ENCODE measurements around the gene UBA1.

UBA1 gene

GRCh38 chrX:47158131-47158530, 35.5 kb upstream of the UBA1 start:
- peaks cover 7% of the 10 kb centered on the region for H3K36me3 ChIP-seq (ENCODE audit: insufficient read depth, low read length)

GRCh38 chrX:47158781-47159180, 34.8 kb upstream of the UBA1 start:
- no peak overlapping the region for H3K9ac ChIP-seq (ENCODE audit: low read length)
- no peaks in the 10 kb centered on the region for H3K4me1 ChIP-seq (ENCODE audit: insufficient read depth, low read length)
- H3K4me3 ChIP-seq (ENCODE audit: low read depth in 1 of 2, low read length in 2 of 2) = no peak overlapping the region
- H3K27me3 ChIP-seq (ENCODE audit: control insufficient read depth in 1 of 2, insufficient read depth in 2 of 2, low read length in 2 of 2) = no peaks in the 10 kb centered on the region
- H3K36me3 ChIP-seq (ENCODE audit: insufficient read depth, low read length) = peaks cover 7% of the 10 kb centered on the region
- no peak overlapping the region for H3K27ac ChIP-seq (ENCODE audit: low read depth, low read length)
- H3K9me3 ChIP-seq (ENCODE audit: low read length) = no peaks in the 10 kb centered on the region

More at GRCh38 chrX:47158131-47158530, 35.5 kb upstream of the UBA1 start:
- H3K4me1 ChIP-seq (ENCODE audit: insufficient read depth, low read length) = no peaks in the 10 kb centered on the region
- no peak overlapping the region for H3K4me3 ChIP-seq (ENCODE audit: low read depth in 1 of 2, low read length in 2 of 2)
- no peak overlapping the region for H3K9ac ChIP-seq (ENCODE audit: low read length)
- no peak overlapping the region for H3K27ac ChIP-seq (ENCODE audit: low read depth, low read length)
- H3K9me3 ChIP-seq (ENCODE audit: low read length) = no peaks in the 10 kb centered on the region
- H3K27me3 ChIP-seq (ENCODE audit: control insufficient read depth in 1 of 2, insufficient read depth in 2 of 2, low read length in 2 of 2) = no peaks in the 10 kb centered on the region

GRCh38 chrX:47160781-47161180, 32.8 kb upstream of the UBA1 start:
- Histone ChIP-seq H3K9ac (ENCODE audit: low read length) (no peak overlapping the region), H3K4me1 (ENCODE audit: insufficient read depth, low read length) (no peaks in the 10 kb centered on the region)

GRCh38 chrX:47162927-47163583, 30.6 kb upstream of the UBA1 start:
- H3K9me3 ChIP-seq (ENCODE audit: low read length) = no peaks in the 10 kb centered on the region
- no peak overlapping the region for H3K4me3 ChIP-seq (ENCODE audit: low read depth in 1 of 2, low read length in 2 of 2)
- no peaks in the 10 kb centered on the region for H3K27me3 ChIP-seq (ENCODE audit: control insufficient read depth in 1 of 2, insufficient read depth in 2 of 2, low read length in 2 of 2)
- no peaks in the 10 kb centered on the region for H3K36me3 ChIP-seq (ENCODE audit: insufficient read depth, low read length)
- no peak overlapping the region for H3K27ac ChIP-seq (ENCODE audit: low read depth, low read length)
- H3K4me1 ChIP-seq (ENCODE audit: insufficient read depth, low read length) = no peaks in the 10 kb centered on the region
- H3K9ac ChIP-seq (ENCODE audit: low read length) = no peak overlapping the region

More at GRCh38 chrX:47160781-47161180, 32.8 kb upstream of the UBA1 start:
- no peaks in the 10 kb centered on the region for H3K27me3 ChIP-seq (ENCODE audit: control insufficient read depth in 1 of 2, insufficient read depth in 2 of 2, low read length in 2 of 2)
- no peak overlapping the region for H3K4me3 ChIP-seq (ENCODE audit: low read depth in 1 of 2, low read length in 2 of 2)
- peaks cover 7% of the 10 kb centered on the region for H3K36me3 ChIP-seq (ENCODE audit: insufficient read depth, low read length)
- H3K27ac ChIP-seq (ENCODE audit: low read depth, low read length) = no peak overlapping the region
- no peaks in the 10 kb centered on the region for H3K9me3 ChIP-seq (ENCODE audit: low read length)

- H3K4me3 ChIP-seq (ENCODE audit: low read depth in 1 of 2, low read length in 2 of 2) = no peak overlapping the region
- no peaks in the 10 kb centered on the region for H3K36me3 ChIP-seq (ENCODE audit: insufficient read depth, low read length)
- H3K9me3 ChIP-seq (ENCODE audit: low read length) = no peaks in the 10 kb centered on the region
- H3K27ac ChIP-seq (ENCODE audit: low read depth, low read length) = no peak overlapping the region
- no peaks in the 10 kb centered on the region for H3K27me3 ChIP-seq (ENCODE audit: control insufficient read depth in 1 of 2, insufficient read depth in 2 of 2, low read length in 2 of 2)
- H3K4me1 ChIP-seq (ENCODE audit: insufficient read depth, low read length) = no peaks in the 10 kb centered on the region
- no peak overlapping the region for H3K9ac ChIP-seq (ENCODE audit: low read length)
Observed at GRCh38 chrX:47164420-47164819, 29.2 kb upstream of the UBA1 start.

GRCh38 chrX:47166126-47166525, 27.5 kb upstream of the UBA1 start:
- H3K27ac ChIP-seq (ENCODE audit: low read depth, low read length) = no peak overlapping the region
- peaks cover 6% of the 10 kb centered on the region for H3K4me1 ChIP-seq (ENCODE audit: insufficient read depth, low read length)
- H3K4me3 ChIP-seq (ENCODE audit: low read depth in 1 of 2, low read length in 2 of 2) = no peak overlapping the region
- no peaks in the 10 kb centered on the region for H3K9me3 ChIP-seq (ENCODE audit: low read length)
- H3K27me3 ChIP-seq (ENCODE audit: control insufficient read depth in 1 of 2, insufficient read depth in 2 of 2, low read length in 2 of 2) = no peaks in the 10 kb centered on the region
- peaks cover 3% of the 10 kb centered on the region for H3K36me3 ChIP-seq (ENCODE audit: insufficient read depth, low read length)
- H3K9ac ChIP-seq (ENCODE audit: low read length) = no peak overlapping the region

- Histone ChIP-seq H3K4me1 (ENCODE audit: insufficient read depth, low read length) (peaks cover 6% of the 10 kb centered on the region), H3K9ac (ENCODE audit: low read length) (no peak overlapping the region), H3K4me3 (ENCODE audit: low read depth in 1 of 2, low read length in 2 of 2) (no peak overlapping the region), H3K27me3 (ENCODE audit: control insufficient read depth in 1 of 2, insufficient read depth in 2 of 2, low read length in 2 of 2) (peaks cover 0 to 5% of the 10 kb centered on the region in 2 donors), H3K27ac (ENCODE audit: low read depth, low read length) (no peak overlapping the region), H3K9me3 (ENCODE audit: low read length) (no peaks in the 10 kb centered on the region), H3K36me3 (ENCODE audit: insufficient read depth, low read length) (peaks cover 15% of the 10 kb centered on the region)
Observed at GRCh38 chrX:47168495-47169073, 25.0 kb upstream of the UBA1 start.

GRCh38 chrX:47169273-47169672, 24.4 kb upstream of the UBA1 start:
- H3K9me3 ChIP-seq (ENCODE audit: low read length) = no peaks in the 10 kb centered on the region
- no peak overlapping the region for H3K27ac ChIP-seq (ENCODE audit: low read depth, low read length)
- peaks cover 0 to 5% of the 10 kb centered on the region in 2 donors for H3K27me3 ChIP-seq (ENCODE audit: control insufficient read depth in 1 of 2, insufficient read depth in 2 of 2, low read length in 2 of 2)
- H3K36me3 ChIP-seq (ENCODE audit: insufficient read depth, low read length) = peaks cover 19% of the 10 kb centered on the region
- no peak overlapping the region for H3K4me3 ChIP-seq (ENCODE audit: low read depth in 1 of 2, low read length in 2 of 2)
- H3K9ac ChIP-seq (ENCODE audit: low read length) = no peak overlapping the region
- peaks cover 6% of the 10 kb centered on the region for H3K4me1 ChIP-seq (ENCODE audit: insufficient read depth, low read length)

- Histone ChIP-seq H3K9me3 (ENCODE audit: low read length) (no peaks in the 10 kb centered on the region), H3K4me1 (ENCODE audit: insufficient read depth, low read length) (peaks cover 6% of the 10 kb centered on the region), H3K9ac (ENCODE audit: low read length) (no peak overlapping the region), H3K27ac (ENCODE audit: low read depth, low read length) (no peak overlapping the region), H3K36me3 (ENCODE audit: insufficient read depth, low read length) (peaks cover 20% of the 10 kb centered on the region), H3K4me3 (ENCODE audit: low read depth in 1 of 2, low read length in 2 of 2) (no peak overlapping the region), H3K27me3 (ENCODE audit: control insufficient read depth in 1 of 2, insufficient read depth in 2 of 2, low read length in 2 of 2) (peaks cover 0 to 5% of the 10 kb centered on the region in 2 donors)
Observed at GRCh38 chrX:47169726-47170515, 23.7 kb upstream of the UBA1 start.

- peaks cover 6% of the 10 kb centered on the region for H3K4me1 ChIP-seq (ENCODE audit: insufficient read depth, low read length)
- H3K27ac ChIP-seq (ENCODE audit: low read depth, low read length) = no peak overlapping the region
- H3K4me3 ChIP-seq (ENCODE audit: low read depth in 1 of 2, low read length in 2 of 2) = no peak overlapping the region
- H3K36me3 ChIP-seq (ENCODE audit: insufficient read depth, low read length) = peaks cover 28% of the 10 kb centered on the region
- no peak overlapping the region for H3K9ac ChIP-seq (ENCODE audit: low read length)
- no peaks in the 10 kb centered on the region for H3K9me3 ChIP-seq (ENCODE audit: low read length)
- peaks cover 0 to 5% of the 10 kb centered on the region in 2 donors for H3K27me3 ChIP-seq (ENCODE audit: control insufficient read depth in 1 of 2, insufficient read depth in 2 of 2, low read length in 2 of 2)
Observed at GRCh38 chrX:47170861-47171692, 22.6 kb upstream of the UBA1 start.

GRCh38 chrX:47171996-47172395, 21.6 kb upstream of the UBA1 start:
- Histone ChIP-seq H3K9ac (ENCODE audit: low read length) (no peak overlapping the region), H3K27me3 (ENCODE audit: control insufficient read depth in 1 of 2, insufficient read depth in 2 of 2, low read length in 2 of 2) (peaks cover 0 to 5% of the 10 kb centered on the region in 2 donors), H3K36me3 (ENCODE audit: insufficient read depth, low read length) (peaks cover 37% of the 10 kb centered on the region), H3K4me1 (ENCODE audit: insufficient read depth, low read length) (peaks cover 6% of the 10 kb centered on the region), H3K27ac (ENCODE audit: low read depth, low read length) (no peak overlapping the region), H3K9me3 (ENCODE audit: low read length) (no peaks in the 10 kb centered on the region), H3K4me3 (ENCODE audit: low read depth in 1 of 2, low read length in 2 of 2) (no peak overlapping the region)
